CD14-positive monocyte (primary cell): ENCODE results near the gene ZNF385B. TPM values are rescaled to one million over a fixed set of nuclear protein-coding genes. Genes with fewer than 3 reads are reported as not detected.

Experiments used
- DNase-seq, 3 donors: peaks; one replicate each; pipeline ENCODE4 v3.0.0-alpha.2; 2011 to 2022
- H2AFZ ChIP-seq: 2 replicates; pipeline ENCODE4 v1.6.0; 2012; ENCODE audit warnings: mild to moderate bottlenecking, low read depth, low read length, inconsistent platforms; ENCODE audit not compliant: insufficient read depth, poor library complexity, severe bottlenecking
- H3K27ac ChIP-seq, 2 donors: 1 replicate in 1 of 2; 2 replicates in 1 of 2; pipeline ENCODE4 v1.5.1; 2012 to 2013; ENCODE audit warnings: low read length in 2 of 2, control low read depth in 1 of 2, inconsistent platforms in 1 of 2, low read depth in 1 of 2, mild to moderate bottlenecking in 1 of 2
- H3K27me3 ChIP-seq, 2 donors: one replicate each; pipeline versions ENCODE4 v1.6.0 to v1.6.1; 2011 to 2013; ENCODE audit warnings: low read length in 2 of 2; ENCODE audit not compliant: control insufficient read depth in 2 of 2, insufficient read depth in 2 of 2
- H3K36me3 ChIP-seq, 2 donors: replicated peaks in 1 of 2; 1 replicate in 1 of 2; 2 replicates in 1 of 2; pipeline versions ENCODE4 v1.5.1 to v1.6.1; 2012 to 2013; ENCODE audit warnings: low read length in 2 of 2, control low read depth in 1 of 2, inconsistent platforms in 1 of 2, mild to moderate bottlenecking in 1 of 2; ENCODE audit not compliant: insufficient read depth in 2 of 2, control insufficient read depth in 1 of 2
- H3K4me1 ChIP-seq, 2 donors: 1 replicate in 1 of 2; 2 replicates in 1 of 2; pipeline versions ENCODE4 v1.5.1 to v1.6.1; 2012 to 2013; ENCODE audit warnings: low read length in 2 of 2, control low read depth in 1 of 2, inconsistent platforms in 1 of 2, mild to moderate bottlenecking in 1 of 2, moderate library complexity in 1 of 2; ENCODE audit not compliant: insufficient read depth in 2 of 2, control insufficient read depth in 1 of 2
- H3K4me2 ChIP-seq: replicated peaks from 2 replicates; pipeline ENCODE3; 2012; ENCODE audit warnings: low read length, moderate library complexity, mild to moderate bottlenecking; ENCODE audit not compliant: poor library complexity, severe bottlenecking; ENCODE audit errors: extremely low read depth
- H3K4me3 ChIP-seq, 3 experiments: fragments of 200-600 bp in 1 of 3; sonication (generic) in 1 of 3; replicated peaks in 1 of 3; 1 replicate in 2 of 3; 2 replicates in 1 of 3; pipeline ENCODE4 v1.5.1; 2011 to 2013; ENCODE audit warnings: low read length in 3 of 3, mild to moderate bottlenecking in 3 of 3, control low read depth in 2 of 3, low read depth in 2 of 3, inconsistent platforms in 1 of 3, moderate library complexity in 1 of 3
- H3K79me2 ChIP-seq: 2 replicates; pipeline ENCODE4 v1.6.0; 2012; ENCODE audit warnings: mild to moderate bottlenecking, control low read depth, inconsistent platforms, low read length, moderate library complexity; ENCODE audit not compliant: insufficient read depth
- H3K9ac ChIP-seq: 2 replicates; pipeline ENCODE4 v1.6.0; 2017; ENCODE audit warnings: low read length, mild to moderate bottlenecking; ENCODE audit not compliant: insufficient read depth, poor library complexity, severe bottlenecking
- H3K9me3 ChIP-seq, 2 donors: replicated peaks in 1 of 2; 1 replicate in 1 of 2; 2 replicates in 1 of 2; pipeline versions ENCODE4 v1.5.1 to v1.6.1; 2012 to 2013; ENCODE audit warnings: low read length in 2 of 2, control low read depth in 1 of 2; ENCODE audit not compliant: control insufficient read depth in 1 of 2, insufficient read depth in 1 of 2
- H4K20me1 ChIP-seq: 2 replicates; pipeline ENCODE4 v1.6.0; 2012; ENCODE audit warnings: mild to moderate bottlenecking, low read length, control low read depth, moderate library complexity; ENCODE audit not compliant: insufficient read depth
- H3K27ac Mint-ChIP-seq, 7 donors: one replicate each; pipeline ENCODE4 v1.8.0; 2020; ENCODE audit warnings: mild to moderate bottlenecking in 7 of 7, mixed read lengths in 7 of 7, moderate library complexity in 6 of 7, inconsistent platforms in 2 of 7
- H3K27me3 Mint-ChIP-seq, 3 donors: one replicate each; pipeline ENCODE4 v1.8.0; 2021 to 2022; ENCODE audit warnings: low read depth in 3 of 3, mild to moderate bottlenecking in 3 of 3, mixed read lengths in 3 of 3, moderate library complexity in 3 of 3, inconsistent platforms in 1 of 3
- H3K36me3 Mint-ChIP-seq, 2 donors: one replicate each; pipeline ENCODE4 v1.8.0; 2020; ENCODE audit warnings: mixed read lengths in 2 of 2, inconsistent platforms in 1 of 2, mild to moderate bottlenecking in 1 of 2
- H3K4me1 Mint-ChIP-seq: one replicate; pipeline ENCODE4 v1.8.0; 2020; ENCODE audit warnings: mild to moderate bottlenecking, mixed read lengths
- H3K4me3 Mint-ChIP-seq, 2 donors: one replicate each; pipeline ENCODE4 v1.8.0; 2020; ENCODE audit warnings: mild to moderate bottlenecking in 2 of 2, mixed read lengths in 2 of 2, moderate library complexity in 1 of 2
- H3K9me3 Mint-ChIP-seq, 7 donors: one replicate each; pipeline ENCODE4 v1.8.0; 2020 to 2022; ENCODE audit warnings: mixed read lengths in 7 of 7, mild to moderate bottlenecking in 6 of 7, moderate library complexity in 6 of 7, inconsistent platforms in 2 of 7
- WGBS: methylation state at CpG from one replicate; pipeline ENCODE4 v1.1.5; 2013; ENCODE audit warnings: missing lambda C conversion rate; ENCODE audit not compliant: insufficient coverage; 5-methylcytosine and 5-hydroxymethylcytosine counted together
- intact Hi-C, 2 donors: fragments of 100-400 bp; cut with micrococcal nuclease; formaldehyde crosslinking; loops; one replicate each; pipeline versions ENCODE4 v1.15.0 to v1.15.1; 2023
- polyA plus RNA-seq, 3 donors: library from polyadenylated mRNA; depleted of rRNA in 1 of 3; unstranded in 2 of 3; stranded (reverse) in 1 of 3; fragments of 300-500 nt in 2 of 3; fragments of >200 nt in 1 of 3; fragmentation: Illumina TruSeq in 2 of 3; gene quantifications; 1 replicate in 2 of 3; 2 replicates in 1 of 3; pipeline ENCODE4 v1.2.3, GENCODE V29; 2012 to 2021
- TF ChIP-seq, protein P1 (sequence below): fragments of 200-600 bp; IDR thresholded peaks from one replicate; pipeline ENCODE4 v1.8.0; 2022; ENCODE audit warnings: antibody characterized with exemption, mild to moderate bottlenecking

ZNF385B gene
- polyA plus RNA-seq, 3 donors: not detected

DNA sequence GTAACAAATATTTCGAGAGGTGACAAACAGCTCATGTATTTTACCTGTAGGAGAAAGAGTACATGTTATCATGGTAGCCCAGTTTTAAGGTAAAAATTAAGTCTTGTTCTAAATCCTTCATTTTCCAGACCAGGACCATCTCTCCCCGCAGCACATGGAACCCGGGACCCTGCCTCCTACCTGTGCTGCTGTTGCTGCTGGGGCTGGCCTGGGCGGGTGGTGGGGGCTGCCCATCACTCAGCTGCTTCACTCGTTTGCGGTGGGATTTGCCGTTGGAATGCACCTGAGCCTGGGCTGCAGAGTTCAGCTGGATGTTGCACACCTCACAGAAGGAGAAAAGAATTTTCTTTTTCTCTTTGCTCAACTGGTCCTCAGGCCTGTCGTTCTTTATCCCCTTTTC, 92.1 kb downstream of the ZNF385B start:
- Histone ChIP-seq H3K4me2 (no peak overlapping the region), H4K20me1 (no peaks in the 10 kb centered on the region), H3K4me1 (no peaks in the 10 kb centered on the region), H3K9me3 (no peaks in the 10 kb centered on the region), H3K27me3 (no peaks in the 10 kb centered on the region), H3K4me3 (no peak overlapping the region), H3K27ac (no peak overlapping the region), H3K36me3 (no peaks in the 10 kb centered on the region), H3K9ac (no peak overlapping the region), H3K79me2 (no peaks in the 10 kb centered on the region), H2AFZ (no peak overlapping the region)
- H3K9me3 Mint-ChIP-seq: peaks cover 0 to 3% (median 0%) of the 10 kb centered on the region in 7 donors
- 100% methylated on average over 3 of the region's 8 CpGs for whole genome bisulfite sequencing
- no peak overlapping the region for H3K27ac Mint-ChIP-seq
- TF ChIP-seq, protein P1, sequence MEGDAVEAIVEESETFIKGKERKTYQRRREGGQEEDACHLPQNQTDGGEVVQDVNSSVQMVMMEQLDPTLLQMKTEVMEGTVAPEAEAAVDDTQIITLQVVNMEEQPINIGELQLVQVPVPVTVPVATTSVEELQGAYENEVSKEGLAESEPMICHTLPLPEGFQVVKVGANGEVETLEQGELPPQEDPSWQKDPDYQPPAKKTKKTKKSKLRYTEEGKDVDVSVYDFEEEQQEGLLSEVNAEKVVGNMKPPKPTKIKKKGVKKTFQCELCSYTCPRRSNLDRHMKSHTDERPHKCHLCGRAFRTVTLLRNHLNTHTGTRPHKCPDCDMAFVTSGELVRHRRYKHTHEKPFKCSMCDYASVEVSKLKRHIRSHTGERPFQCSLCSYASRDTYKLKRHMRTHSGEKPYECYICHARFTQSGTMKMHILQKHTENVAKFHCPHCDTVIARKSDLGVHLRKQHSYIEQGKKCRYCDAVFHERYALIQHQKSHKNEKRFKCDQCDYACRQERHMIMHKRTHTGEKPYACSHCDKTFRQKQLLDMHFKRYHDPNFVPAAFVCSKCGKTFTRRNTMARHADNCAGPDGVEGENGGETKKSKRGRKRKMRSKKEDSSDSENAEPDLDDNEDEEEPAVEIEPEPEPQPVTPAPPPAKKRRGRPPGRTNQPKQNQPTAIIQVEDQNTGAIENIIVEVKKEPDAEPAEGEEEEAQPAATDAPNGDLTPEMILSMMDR: no peak
- no peak overlapping the region for H3K4me3 Mint-ChIP-seq
- no peaks in the 10 kb centered on the region for H3K36me3 Mint-ChIP-seq
- H3K4me1 Mint-ChIP-seq: no peaks in the 10 kb centered on the region
- no peak for DNase-seq
- intact Hi-C loops: no loop called here
- H3K27me3 Mint-ChIP-seq: peaks cover 0 to 3% (median 2%) of the 10 kb centered on the region in 3 donors

DNA sequence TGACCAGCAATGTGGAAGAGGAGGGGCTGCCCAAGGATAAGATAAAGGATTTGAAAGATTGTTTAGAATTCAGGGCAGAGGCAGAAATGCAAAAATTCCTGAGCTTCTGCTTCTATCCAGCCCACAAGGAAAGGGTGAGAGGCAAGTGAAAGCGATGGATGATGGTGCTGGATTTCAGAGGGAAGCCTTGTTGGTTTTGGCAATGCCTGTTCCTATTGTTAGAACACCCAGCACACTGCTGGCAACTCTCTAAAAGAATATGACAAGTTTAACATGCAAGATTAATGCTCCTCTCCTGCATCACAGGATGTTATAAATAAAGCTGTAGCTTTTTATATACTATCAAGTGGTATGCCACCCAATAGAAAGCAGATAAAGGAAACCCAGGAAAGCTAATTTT, 92.6 kb downstream of the ZNF385B start:
- Mint-ChIP-seq H3K4me3 (no peak overlapping the region), H3K9me3 (peaks cover 0 to 3% (median 0%) of the 10 kb centered on the region in 7 donors)

More for the DNA sequence above, 92.6 kb downstream of the ZNF385B start:
- no peaks in the 10 kb centered on the region for H3K4me1 Mint-ChIP-seq
- H4K20me1 ChIP-seq: no peaks in the 10 kb centered on the region
- no peaks in the 10 kb centered on the region for H3K4me1 ChIP-seq
- H2AFZ ChIP-seq: no peak overlapping the region
- H3K36me3 ChIP-seq: no peaks in the 10 kb centered on the region
- H3K27ac Mint-ChIP-seq: no peak overlapping the region
- H3K27ac ChIP-seq: no peak overlapping the region
- TF ChIP-seq, protein P1: no peak
- H3K4me3 ChIP-seq: no peak overlapping the region
- H3K27me3 Mint-ChIP-seq: peaks cover 0 to 3% (median 2%) of the 10 kb centered on the region in 3 donors
- H3K9me3 ChIP-seq: no peaks in the 10 kb centered on the region
- no peak overlapping the region for H3K4me2 ChIP-seq
- intact Hi-C loops: no loop called here
- WGBS: no CpG with 5 or more reads among the region's 1 CpG
- DNase-seq: no peak
- no peak overlapping the region for H3K9ac ChIP-seq
- H3K79me2 ChIP-seq: no peaks in the 10 kb centered on the region
- H3K27me3 ChIP-seq: no peaks in the 10 kb centered on the region
- H3K36me3 Mint-ChIP-seq: no peaks in the 10 kb centered on the region
